NCI-H2227 treated with DMSO at 0.1 percent for 48 hours (cell line): ENCODE data around the gene ZBTB47.

Experiments used
- DNase-seq: peaks from one replicate; lab custom pipeline; 2025; lab: John Stamatoyannopoulos, UW

Gene ZBTB47

GRCh38 chr3:42653560-42654330, at the start of gene ZBTB47:
Gene ZBTB47, plus strand, starts transcription at chr3:42653697. Its CDS starts 4,659 bp downstream, at chr3:42658356.
- DNase-seq, result no peak

GRCh38 chr3:42605546-42606173, 47.8 kb upstream of the ZBTB47 start:
- DNase-seq, result no peak

DNA sequence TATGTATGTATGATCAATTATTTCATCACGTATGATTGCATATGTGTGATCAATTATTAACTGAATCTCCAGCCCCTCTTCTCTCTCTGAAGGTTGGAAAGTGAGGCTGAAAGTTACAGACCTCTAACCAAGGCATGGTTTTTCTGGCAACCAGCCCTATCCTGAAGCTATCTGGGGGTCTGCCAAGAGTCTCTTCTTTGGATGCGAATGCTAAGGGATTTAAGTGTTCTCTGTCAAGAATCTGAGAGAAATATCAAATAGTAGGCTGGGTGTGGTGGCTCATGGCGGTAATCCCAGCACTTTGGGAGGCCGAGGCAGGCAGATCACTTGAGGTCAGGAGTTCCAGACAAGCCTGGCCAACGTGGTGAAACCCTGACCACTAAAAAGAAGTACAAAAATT, 44.9 kb upstream of the ZBTB47 start:
- no peak for DNase-seq

GRCh38 chr3:42610976-42611375, 42.5 kb upstream of the ZBTB47 start:
- no peak for DNase-seq

GRCh38 chr3:42612217-42612616, 41.3 kb upstream of the ZBTB47 start:
- DNase-seq, result no peak

DNA sequence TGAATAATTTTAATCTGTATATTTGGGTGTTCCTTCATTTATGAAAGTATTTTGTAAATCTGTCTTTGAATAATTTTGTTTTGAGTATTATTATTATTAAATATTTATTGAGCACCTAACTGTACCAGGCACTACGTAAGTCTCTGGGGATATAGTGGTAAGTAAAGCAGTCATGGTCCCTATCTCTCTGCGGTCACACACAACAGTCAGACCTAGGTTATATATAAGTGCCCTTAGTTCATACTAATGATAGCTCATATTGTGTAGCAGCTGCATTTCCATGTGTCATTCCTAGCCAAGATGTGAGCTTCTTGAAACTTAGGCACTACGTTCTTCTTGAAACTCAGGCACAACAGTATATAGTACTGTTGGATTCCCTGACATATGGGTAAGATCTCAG, 40.6 kb upstream of the ZBTB47 start:
- no peak for DNase-seq

- DNase-seq, result no peak
Observed at GRCh38 chr3:42613462-42613861, 40.0 kb upstream of the ZBTB47 start.

- no peak for DNase-seq
Observed at GRCh38 chr3:42631620-42632019, 21.9 kb upstream of the ZBTB47 start.

DNA sequence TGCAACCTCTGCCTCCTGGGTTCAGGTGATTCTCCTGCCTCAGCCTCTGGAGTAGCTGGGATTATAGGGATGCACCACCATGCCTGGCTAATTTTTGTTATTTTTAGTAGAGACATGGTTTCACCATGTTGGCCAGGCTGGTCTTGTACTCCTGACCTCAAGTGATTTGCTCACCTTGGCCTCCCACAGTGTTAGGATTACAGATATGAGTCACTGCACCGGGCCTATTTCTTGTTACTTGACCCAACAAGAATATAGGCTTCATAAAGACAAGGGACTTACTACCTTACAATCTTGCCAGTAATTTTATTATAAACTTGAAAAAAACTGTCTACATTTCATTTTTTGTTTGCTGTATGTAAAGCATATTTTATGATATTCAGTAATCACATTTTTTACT, 21.4 kb upstream of the ZBTB47 start:
- DNase-seq, result no peak

- no peak for DNase-seq
Observed at GRCh38 chr3:42633544-42633943, 20.0 kb upstream of the ZBTB47 start.

DNA sequence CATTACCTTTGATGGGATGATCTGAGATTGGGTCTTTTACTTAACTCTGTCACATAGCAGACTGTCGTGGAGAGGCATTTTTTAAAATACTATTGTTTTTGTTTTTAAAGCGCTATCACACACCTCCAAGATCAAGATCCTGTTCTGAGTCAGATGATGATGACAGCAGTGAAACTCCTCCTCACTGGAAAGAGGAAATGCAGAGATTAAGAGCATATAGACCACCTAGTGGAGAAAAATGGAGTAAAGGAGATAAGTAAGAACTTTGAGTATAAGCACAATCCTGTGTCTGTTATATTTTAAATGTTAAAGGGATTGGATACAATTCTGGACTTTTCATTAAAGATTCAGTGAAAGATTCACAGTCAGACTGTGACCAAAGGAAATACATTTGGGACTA, 18.4 kb upstream of the ZBTB47 start:
- DNase-seq, result no peak

GRCh38 chr3:42637001-42637400, 16.5 kb upstream of the ZBTB47 start:
- DNase-seq, result no peak

DNA sequence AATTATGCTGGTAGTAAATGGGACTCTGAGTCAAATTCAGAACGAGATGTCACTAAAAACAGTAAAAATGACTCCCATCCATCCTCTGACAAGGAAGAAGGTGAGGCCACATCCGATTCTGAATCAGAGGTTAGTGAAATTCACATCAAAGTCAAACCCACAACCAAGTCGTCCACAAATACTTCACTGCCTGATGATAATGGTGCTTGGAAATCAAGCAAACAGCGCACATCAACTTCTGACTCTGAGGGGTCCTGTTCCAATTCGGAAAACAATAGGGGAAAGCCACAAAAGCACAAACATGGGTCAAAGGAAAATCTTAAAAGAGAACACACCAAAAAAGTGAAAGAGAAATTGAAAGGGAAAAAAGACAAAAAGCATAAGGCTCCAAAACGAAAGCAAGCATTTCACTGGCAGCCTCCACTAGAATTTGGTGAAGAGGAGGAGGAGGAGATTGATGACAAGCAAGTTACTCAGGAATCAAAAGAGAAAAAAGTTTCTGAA, 15.1 kb upstream of the ZBTB47 start:
- no peak for DNase-seq

- DNase-seq, result no peak
Observed at GRCh38 chr3:42639192-42639591, 14.3 kb upstream of the ZBTB47 start.

GRCh38 chr3:42640129-42640528, 13.4 kb upstream of the ZBTB47 start:
- DNase-seq, result no peak

GRCh38 chr3:42640771-42641370, 12.6 kb upstream of the ZBTB47 start:
- DNase-seq, result no peak

DNA sequence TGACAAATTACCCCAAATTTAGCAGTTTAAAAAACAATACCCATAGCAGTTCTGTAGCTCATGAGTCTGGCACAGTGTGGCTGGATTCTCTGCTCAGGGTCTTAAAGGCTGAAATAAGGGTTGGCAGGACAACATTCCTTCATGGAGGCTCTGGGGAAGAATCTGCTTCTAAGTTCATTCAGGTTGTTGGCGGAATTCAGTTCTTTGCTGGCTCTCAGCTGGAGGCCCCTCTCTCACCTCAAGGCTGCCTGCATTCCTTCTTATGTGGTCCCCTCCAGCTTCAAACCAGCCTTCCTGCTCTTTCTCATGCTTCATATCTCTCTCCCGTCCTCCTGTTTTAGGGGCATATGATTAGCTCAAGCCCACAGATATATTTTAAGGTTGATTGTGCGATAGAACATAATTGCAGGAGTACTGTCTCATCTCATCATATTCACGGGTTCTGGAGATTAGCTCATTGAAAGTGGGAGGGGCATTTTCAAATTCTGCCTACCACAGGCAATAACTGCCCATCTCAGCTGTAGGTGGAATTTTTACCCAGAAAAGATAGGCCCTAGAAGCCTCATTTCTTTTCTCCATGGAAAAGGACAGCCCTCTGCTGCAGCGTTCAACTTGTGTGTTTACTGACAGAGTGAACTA, 5.6 kb upstream of the ZBTB47 start:
- no peak for DNase-seq

DNA sequence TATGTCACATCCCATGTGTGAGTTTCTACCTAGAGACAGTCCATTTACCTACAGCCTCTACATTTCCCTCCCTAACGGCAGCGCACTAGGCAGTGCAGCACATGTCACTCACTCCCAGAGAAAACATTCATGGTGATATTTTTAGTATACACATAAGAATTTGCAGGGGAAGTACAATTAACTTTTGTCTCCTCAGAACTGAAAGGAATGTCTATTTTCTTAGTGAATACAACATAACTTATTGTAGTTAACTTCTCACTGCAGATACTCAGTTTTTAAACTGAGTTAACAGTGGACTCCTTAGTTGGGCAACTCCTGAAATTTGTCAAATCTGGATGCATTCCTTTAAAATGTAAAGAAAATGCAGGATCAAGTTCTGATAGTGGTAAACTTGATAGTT, 4.5 kb upstream of the ZBTB47 start:
- no peak for DNase-seq

DNA sequence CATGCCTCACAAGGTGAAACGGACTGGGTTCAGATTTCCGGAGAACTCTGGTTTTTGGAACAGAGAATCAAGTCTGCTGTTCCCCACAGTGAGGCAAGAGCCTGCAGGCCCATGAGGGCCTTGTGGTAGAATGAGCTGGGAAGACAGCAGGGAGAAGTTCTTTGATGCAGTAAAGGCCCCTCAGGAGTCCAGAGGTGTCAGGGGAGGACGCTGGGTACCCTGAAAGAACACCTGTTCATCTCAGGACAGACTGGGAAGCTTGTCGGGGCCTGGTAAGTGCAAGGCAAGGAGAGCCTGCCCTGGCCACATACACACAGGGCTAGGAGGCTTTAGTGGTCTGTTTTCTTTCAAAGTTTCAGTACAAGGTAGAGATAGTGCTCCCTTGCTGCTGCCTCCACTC, 3.7 kb upstream of the ZBTB47 start:
- no peak for DNase-seq

DNA sequence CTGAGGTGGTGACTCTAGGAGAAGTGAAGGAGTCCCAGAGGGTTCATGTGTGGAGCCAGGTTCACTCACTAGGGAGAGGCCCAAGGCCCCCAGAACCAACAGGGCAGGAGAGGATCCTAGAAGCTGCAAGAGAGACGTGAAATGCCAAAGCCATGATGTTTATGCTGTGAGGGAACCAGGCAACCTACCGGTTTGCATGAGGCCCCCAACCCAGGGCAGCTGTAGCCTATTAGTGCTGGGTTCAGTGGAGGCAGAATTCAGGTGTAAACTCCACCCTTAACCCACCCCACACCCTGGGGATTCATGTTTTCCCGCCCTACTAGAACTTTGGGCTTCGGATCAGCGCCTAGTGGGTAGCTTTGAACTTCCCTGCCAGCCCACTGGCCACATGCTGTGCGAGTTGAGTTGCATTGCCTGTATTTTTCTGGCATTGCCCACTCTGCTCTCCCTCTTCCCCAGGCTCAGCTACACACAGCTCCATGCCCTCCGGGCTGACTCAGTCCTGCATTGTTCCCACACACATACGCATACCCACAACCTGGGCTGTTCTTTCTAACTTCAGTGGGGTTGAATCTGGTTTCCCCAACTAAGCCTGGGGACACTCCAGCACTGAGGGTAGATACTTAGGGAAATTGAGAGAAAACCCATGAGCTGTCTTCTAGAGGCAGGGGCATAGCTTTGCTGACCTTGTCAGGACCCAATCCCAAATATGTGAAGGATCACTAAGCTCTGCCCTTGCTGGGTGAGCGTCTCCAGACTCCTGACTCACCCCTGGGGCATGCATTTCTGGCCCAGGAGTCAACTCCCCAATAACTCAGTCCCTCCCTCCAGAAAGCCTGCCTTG, 2.0 kb upstream of the ZBTB47 start:
- no peak for DNase-seq

DNA sequence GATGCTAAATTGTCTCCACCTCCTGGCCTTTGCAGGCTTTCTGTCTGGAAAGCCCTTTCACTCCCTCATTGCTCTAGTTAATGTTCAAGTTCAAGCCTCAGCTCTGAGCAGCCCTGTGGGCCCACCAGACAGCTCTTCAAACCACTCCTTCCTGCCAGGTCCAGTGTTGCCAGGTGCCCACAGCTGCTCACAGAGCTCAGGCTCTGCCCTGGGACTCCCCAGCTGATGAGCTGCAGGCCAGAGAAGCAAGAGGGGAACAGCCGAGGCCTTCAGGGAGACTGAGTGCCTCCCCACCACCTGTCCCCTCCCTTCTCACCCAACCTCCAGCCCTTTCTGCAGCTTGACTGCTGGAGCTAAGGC, 1.3 kb upstream of the ZBTB47 start:
- no peak for DNase-seq
